Panc1 (cell line): ENCODE data around the gene NSD1. TPM values are rescaled to one million over a fixed set of nuclear protein-coding genes. Genes with fewer than 3 reads are reported as not detected.

Experiments
- ATAC-seq: fragments of 200-7000 bp; cut with Tn5 transposase; 2 replicates; pipeline ENCODE4 v1.9.1; 2020; ENCODE audit warnings: mild to moderate bottlenecking, moderate library complexity
- BruUV-seq: library from RNA; stranded (reverse); fragments of 400-500 nt; replicated peaks from 2 replicates; lab custom pipeline; 2021; lab: Mats Ljungman, UMichigan
- CTCF ChIA-PET: fragments of 300-600 bp; sonication (Branson Sonifier 250); formaldehyde crosslinking; loops from one replicate; lab custom pipeline; 2022; ENCODE audit warnings: antibody characterized with exemption; lab: Charles Lee
- POLR2A ChIA-PET: fragments of 300-600 bp; sonication (Branson Sonifier 250); formaldehyde crosslinking; loops from one replicate; lab custom pipeline; 2022; ENCODE audit warnings: antibody characterized with exemption; lab: Charles Lee
- DNase-seq: peaks from one replicate; pipeline ENCODE4 v3.0.0-alpha.2; 2010; ENCODE audit warnings: low read depth, low spot score
- H3K27ac ChIP-seq: 2 replicates; pipeline ENCODE4 v1.5.1; 2011; ENCODE audit warnings: mild to moderate bottlenecking, low read length, inconsistent platforms
- H3K27me3 ChIP-seq: fragments of 200-500 bp; sonication (Bioruptor generic); 2 replicates; pipeline ENCODE4 v1.6.0; 2014; ENCODE audit warnings: low read length, inconsistent platforms; ENCODE audit not compliant: control insufficient read depth, insufficient read depth
- H3K36me3 ChIP-seq: fragments of 200-500 bp; sonication (Bioruptor generic); 2 replicates; pipeline ENCODE4 v1.5.1; 2014; ENCODE audit warnings: inconsistent platforms, mild to moderate bottlenecking, low read length, moderate library complexity; ENCODE audit not compliant: control insufficient read depth, insufficient read depth
- H3K4me1 ChIP-seq: 2 replicates; pipeline ENCODE4 v1.5.1; 2011; ENCODE audit warnings: inconsistent platforms, mild to moderate bottlenecking, low read length, moderate library complexity; ENCODE audit not compliant: control insufficient read depth, insufficient read depth
- H3K4me3 ChIP-seq, 2 experiments: 2 replicates each; pipeline ENCODE4 v1.5.1; 2011 to 2012; ENCODE audit warnings: low read depth in 2 of 2, low read length in 2 of 2, mild to moderate bottlenecking in 2 of 2, inconsistent platforms in 1 of 2, moderate library complexity in 1 of 2
- H3K9me3 ChIP-seq: fragments of 200-500 bp; sonication (Bioruptor generic); 2 replicates; pipeline ENCODE4 v1.5.1; 2014; ENCODE audit warnings: low read depth, mild to moderate bottlenecking, inconsistent platforms, low read length, moderate library complexity; ENCODE audit not compliant: control insufficient read depth, insufficient read depth
- CTCF ChIP-seq: fragments of 450-650 bp; IDR thresholded peaks from 2 replicates; pipeline ENCODE4 v1.5.1; 2017; ENCODE audit warnings: mild to moderate bottlenecking
- POLR2AphosphoS5 ChIP-seq: IDR thresholded peaks from 2 replicates; pipeline ENCODE4 v1.6.1; 2012; ENCODE audit warnings: mild to moderate bottlenecking, low read depth, low read length, moderate library complexity
- REST ChIP-seq, 2 experiments: IDR thresholded peaks; 2 replicates each; pipeline ENCODE4 v1.6.1; 2011 to 2012; ENCODE audit warnings: low read depth in 2 of 2, control low read depth in 1 of 2, low read length in 1 of 2, mild to moderate bottlenecking in 1 of 2, moderate library complexity in 1 of 2; ENCODE audit not compliant: insufficient read depth in 1 of 2
- TCF7L2 ChIP-seq: IDR thresholded peaks from 2 replicates; pipeline ENCODE4 v1.6.1; 2011; ENCODE audit warnings: mild to moderate bottlenecking, low read depth, low read length, inconsistent platforms
- in situ Hi-C: cut with HindIII; loops from 2 replicates; pipeline ENCODE4 v1.10.0; 2016; ENCODE audit warnings: low sequenced_read_pairs, low pct_unique_long_range_greater_than_20kb
- intact Hi-C: fragments of 100-400 bp; cut with micrococcal nuclease; formaldehyde crosslinking; loops from one replicate; pipeline ENCODE4 v1.10.0; 2022; ENCODE audit not compliant: unreplicated experiment
- total RNA-seq: library from RNA; stranded (reverse); gene quantifications from one replicate; pipeline ENCODE4 v1.2.1, GENCODE V29; 2021; ENCODE audit not compliant: unreplicated experiment

NSD1 gene
- total RNA-seq, 1 experiment from 2014 or later, result 58.7 TPM

- ChIA-PET POLR2A (no interaction called here), CTCF (interaction anchor here (1.0 to 1.2 kb wide), 2 partner anchors 8 to 188 kb away, joined by 3 to 4 read pairs; no protein-coding TSS in a partner anchor)
- DNase-seq (no peak), ATAC-seq (peak; percentile 13; the same call in 1 of the 2 replicates)
- Histone ChIP-seq H3K9me3 (no peaks in the 10 kb centered on the region), H3K27ac (no peak overlapping the region; the same call in 1 of the 2 replicates), H3K4me1 (peaks cover 34% of the 10 kb centered on the region), H3K4me3 (no peak overlapping the region), H3K36me3 (no peaks in the 10 kb centered on the region; the same call in none of the 2 replicates), H3K27me3 (no peaks in the 10 kb centered on the region)
- no TSS peak for BruUV-seq
- in situ Hi-C loops (no loop called here), intact Hi-C loops (loop anchor here (5.0 kb wide), 1 partner anchor 189 kb away; no protein-coding TSS in a partner anchor)
- no peak for TF ChIP-seq POLR2AphosphoS5
- no peak for TF ChIP-seq REST (IDR thresholded peaks at IDR 0.05; ENCODE audit: insufficient read depth in 1 of 2, low read depth in 2 of 2, low read length in 1 of 2)
- no peak for TF ChIP-seq CTCF
Measured at GRCh38 chr5:177301503-177302165, 168.1 kb downstream of the NSD1 start.

- in situ Hi-C loops, result no loop called here
- no TSS peak for BruUV-seq
Measured at GRCh38 chr5:177302354-177303110, 169.0 kb downstream of the NSD1 start.

More at GRCh38 chr5:177302354-177303110, 169.0 kb downstream of the NSD1 start:
- H3K27me3 ChIP-seq, result no peaks in the 10 kb centered on the region
- H3K4me1 ChIP-seq, result peaks cover 34% of the 10 kb centered on the region
- DNase-seq (no peak), ATAC-seq (peak; percentile 71)
- H3K36me3 ChIP-seq, result no peaks in the 10 kb centered on the region; the same call in none of the 2 replicates
- H3K9me3 ChIP-seq, result no peaks in the 10 kb centered on the region
- H3K27ac ChIP-seq, result peak overlapping the region; percentile 62; the same call in 1 of the 2 replicates
- H3K4me3 ChIP-seq, result peak overlapping the region; percentile 81 to 97
- intact Hi-C loops, result loop anchor here (5.0 kb wide), 1 partner anchor 190 kb away; no protein-coding TSS in a partner anchor
- CTCF ChIA-PET, result no interaction called here
- POLR2A ChIA-PET, result no interaction called here
- TF ChIP-seq CTCF (peak; percentile 65), TCF7L2 (no peak)
